ENCODE data around the gene PHF24.

DNA sequence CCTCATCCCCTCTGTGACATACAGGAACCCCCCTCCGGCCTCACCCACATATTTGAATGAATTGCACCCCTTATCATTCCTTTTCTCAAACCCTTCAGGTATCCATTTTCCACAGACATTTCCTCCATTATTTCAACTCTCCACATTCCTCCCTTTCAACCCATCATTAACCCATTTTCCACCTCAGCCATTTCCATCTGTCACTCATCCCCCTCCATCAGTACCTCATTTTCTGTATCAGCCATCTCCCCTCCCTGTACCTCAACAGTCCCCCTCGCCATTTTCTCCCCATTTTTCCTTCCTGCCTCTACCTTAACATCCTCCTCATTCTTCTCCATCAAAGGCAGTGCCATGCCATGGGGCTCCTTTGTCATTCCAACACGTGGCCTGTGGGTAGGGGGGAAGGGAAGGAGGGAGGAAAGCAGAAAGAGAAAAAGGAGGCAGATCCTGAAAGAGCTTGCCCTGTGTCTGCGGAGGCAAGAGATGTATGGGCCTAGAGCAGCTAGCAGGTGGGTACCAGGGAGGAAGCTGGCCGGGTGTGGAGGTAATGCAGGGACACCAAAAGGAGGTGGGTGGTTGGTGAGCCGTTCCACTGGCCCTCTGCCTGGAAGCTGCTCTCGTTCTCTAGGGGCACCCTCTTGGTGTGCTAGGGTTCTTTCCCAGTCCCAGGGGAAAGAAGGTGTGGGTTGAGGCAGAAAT lies 33.0 kb downstream of the PHF24 start:
- no peak for TF ChIP-seq ARNTL (CRISPR knock-in tag; IDR thresholded peaks at IDR 0.05; ENCODE audit: borderline replicate concordance, low read depth)
- no peak for TF ChIP-seq OSR1 (CRISPR knock-in tag; IDR thresholded peaks at IDR 0.05)
- TF ChIP-seq, protein P1, sequence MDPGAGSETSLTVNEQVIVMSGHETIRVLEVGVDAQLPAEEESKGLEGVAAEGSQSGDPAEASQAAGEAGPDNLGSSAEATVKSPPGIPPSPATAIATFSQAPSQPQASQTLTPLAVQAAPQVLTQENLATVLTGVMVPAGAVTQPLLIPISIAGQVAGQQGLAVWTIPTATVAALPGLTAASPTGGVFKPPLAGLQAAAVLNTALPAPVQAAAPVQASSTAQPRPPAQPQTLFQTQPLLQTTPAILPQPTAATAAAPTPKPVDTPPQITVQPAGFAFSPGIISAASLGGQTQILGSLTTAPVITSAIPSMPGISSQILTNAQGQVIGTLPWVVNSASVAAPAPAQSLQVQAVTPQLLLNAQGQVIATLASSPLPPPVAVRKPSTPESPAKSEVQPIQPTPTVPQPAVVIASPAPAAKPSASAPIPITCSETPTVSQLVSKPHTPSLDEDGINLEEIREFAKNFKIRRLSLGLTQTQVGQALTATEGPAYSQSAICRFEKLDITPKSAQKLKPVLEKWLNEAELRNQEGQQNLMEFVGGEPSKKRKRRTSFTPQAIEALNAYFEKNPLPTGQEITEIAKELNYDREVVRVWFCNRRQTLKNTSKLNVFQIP (CRISPR knock-in tag; IDR thresholded peaks at IDR 0.05; ENCODE audit: borderline replicate concordance, low read depth), result no peak
- TF ChIP-seq, protein P2, sequence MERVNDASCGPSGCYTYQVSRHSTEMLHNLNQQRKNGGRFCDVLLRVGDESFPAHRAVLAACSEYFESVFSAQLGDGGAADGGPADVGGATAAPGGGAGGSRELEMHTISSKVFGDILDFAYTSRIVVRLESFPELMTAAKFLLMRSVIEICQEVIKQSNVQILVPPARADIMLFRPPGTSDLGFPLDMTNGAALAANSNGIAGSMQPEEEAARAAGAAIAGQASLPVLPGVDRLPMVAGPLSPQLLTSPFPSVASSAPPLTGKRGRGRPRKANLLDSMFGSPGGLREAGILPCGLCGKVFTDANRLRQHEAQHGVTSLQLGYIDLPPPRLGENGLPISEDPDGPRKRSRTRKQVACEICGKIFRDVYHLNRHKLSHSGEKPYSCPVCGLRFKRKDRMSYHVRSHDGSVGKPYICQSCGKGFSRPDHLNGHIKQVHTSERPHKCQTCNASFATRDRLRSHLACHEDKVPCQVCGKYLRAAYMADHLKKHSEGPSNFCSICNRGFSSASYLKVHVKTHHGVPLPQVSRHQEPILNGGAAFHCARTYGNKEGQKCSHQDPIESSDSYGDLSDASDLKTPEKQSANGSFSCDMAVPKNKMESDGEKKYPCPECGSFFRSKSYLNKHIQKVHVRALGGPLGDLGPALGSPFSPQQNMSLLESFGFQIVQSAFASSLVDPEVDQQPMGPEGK (CRISPR knock-in tag; IDR thresholded peaks at IDR 0.05; ENCODE audit: borderline replicate concordance), result no peak
- TF ChIP-seq, protein P3, sequence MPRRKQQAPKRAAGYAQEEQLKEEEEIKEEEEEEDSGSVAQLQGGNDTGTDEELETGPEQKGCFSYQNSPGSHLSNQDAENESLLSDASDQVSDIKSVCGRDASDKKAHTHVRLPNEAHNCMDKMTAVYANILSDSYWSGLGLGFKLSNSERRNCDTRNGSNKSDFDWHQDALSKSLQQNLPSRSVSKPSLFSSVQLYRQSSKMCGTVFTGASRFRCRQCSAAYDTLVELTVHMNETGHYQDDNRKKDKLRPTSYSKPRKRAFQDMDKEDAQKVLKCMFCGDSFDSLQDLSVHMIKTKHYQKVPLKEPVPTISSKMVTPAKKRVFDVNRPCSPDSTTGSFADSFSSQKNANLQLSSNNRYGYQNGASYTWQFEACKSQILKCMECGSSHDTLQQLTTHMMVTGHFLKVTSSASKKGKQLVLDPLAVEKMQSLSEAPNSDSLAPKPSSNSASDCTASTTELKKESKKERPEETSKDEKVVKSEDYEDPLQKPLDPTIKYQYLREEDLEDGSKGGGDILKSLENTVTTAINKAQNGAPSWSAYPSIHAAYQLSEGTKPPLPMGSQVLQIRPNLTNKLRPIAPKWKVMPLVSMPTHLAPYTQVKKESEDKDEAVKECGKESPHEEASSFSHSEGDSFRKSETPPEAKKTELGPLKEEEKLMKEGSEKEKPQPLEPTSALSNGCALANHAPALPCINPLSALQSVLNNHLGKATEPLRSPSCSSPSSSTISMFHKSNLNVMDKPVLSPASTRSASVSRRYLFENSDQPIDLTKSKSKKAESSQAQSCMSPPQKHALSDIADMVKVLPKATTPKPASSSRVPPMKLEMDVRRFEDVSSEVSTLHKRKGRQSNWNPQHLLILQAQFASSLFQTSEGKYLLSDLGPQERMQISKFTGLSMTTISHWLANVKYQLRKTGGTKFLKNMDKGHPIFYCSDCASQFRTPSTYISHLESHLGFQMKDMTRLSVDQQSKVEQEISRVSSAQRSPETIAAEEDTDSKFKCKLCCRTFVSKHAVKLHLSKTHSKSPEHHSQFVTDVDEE (CRISPR knock-in tag; IDR thresholded peaks at IDR 0.05), result no peak
- no peak for TF ChIP-seq RARB (CRISPR knock-in tag; IDR thresholded peaks at IDR 0.05)
- TF ChIP-seq ZNF70 (CRISPR knock-in tag; IDR thresholded peaks at IDR 0.05), result no peak
- no peak for TF ChIP-seq ZNF8 (CRISPR knock-in tag; IDR thresholded peaks at IDR 0.05)
- TF ChIP-seq, protein P4, sequence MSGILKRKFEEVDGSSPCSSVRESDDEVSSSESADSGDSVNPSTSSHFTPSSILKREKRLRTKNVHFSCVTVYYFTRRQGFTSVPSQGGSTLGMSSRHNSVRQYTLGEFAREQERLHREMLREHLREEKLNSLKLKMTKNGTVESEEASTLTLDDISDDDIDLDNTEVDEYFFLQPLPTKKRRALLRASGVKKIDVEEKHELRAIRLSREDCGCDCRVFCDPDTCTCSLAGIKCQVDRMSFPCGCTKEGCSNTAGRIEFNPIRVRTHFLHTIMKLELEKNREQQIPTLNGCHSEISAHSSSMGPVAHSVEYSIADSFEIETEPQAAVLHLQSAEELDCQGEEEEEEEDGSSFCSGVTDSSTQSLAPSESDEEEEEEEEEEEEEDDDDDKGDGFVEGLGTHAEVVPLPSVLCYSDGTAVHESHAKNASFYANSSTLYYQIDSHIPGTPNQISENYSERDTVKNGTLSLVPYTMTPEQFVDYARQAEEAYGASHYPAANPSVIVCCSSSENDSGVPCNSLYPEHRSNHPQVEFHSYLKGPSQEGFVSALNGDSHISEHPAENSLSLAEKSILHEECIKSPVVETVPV (CRISPR knock-in tag; IDR thresholded peaks at IDR 0.05), result no peak
- TF ChIP-seq ZNF565 (CRISPR knock-in tag; conservative IDR thresholded peaks at IDR 0.05; ENCODE audit: low read depth), result no peak
- TF ChIP-seq BACH2 (CRISPR knock-in tag; IDR thresholded peaks at IDR 0.05; ENCODE audit: borderline replicate concordance), result no peak
- no peak for TF ChIP-seq ZFP30 (CRISPR knock-in tag; IDR thresholded peaks at IDR 0.05)
- no peak for TF ChIP-seq ZC3H10 (CRISPR knock-in tag; IDR thresholded peaks at IDR 0.05)
- no peak for TF ChIP-seq ISL1 (CRISPR knock-in tag; IDR thresholded peaks at IDR 0.05)
